GM12878 (cell line): Measurements from ENCODE around the gene FRAS1.

ENCODE experiments used
- ATF2 ChIP-seq: IDR thresholded peaks from 2 replicates; pipeline ENCODE4 v1.6.1; 2012; ENCODE audit warnings: low read length, inconsistent platforms
- EZH2 ChIP-seq: IDR thresholded peaks from 2 replicates; pipeline ENCODE4 v1.6.1; 2012; ENCODE audit warnings: low read depth, mild to moderate bottlenecking, control low read depth, inconsistent platforms, low read length, borderline replicate concordance; ENCODE audit not compliant: control insufficient read depth
- FOXM1 ChIP-seq: IDR thresholded peaks from 2 replicates; pipeline ENCODE4 v1.6.1; 2012; ENCODE audit warnings: low read depth, mild to moderate bottlenecking, inconsistent platforms, low read length, moderate library complexity
- GABPA ChIP-seq: IDR thresholded peaks from 2 replicates; pipeline ENCODE4 v1.6.1; 2014; ENCODE audit warnings: antibody characterized with exemption, low read depth, mild to moderate bottlenecking, inconsistent platforms
- KDM1A ChIP-seq: fragments of 200-600 bp; sonication (generic); IDR thresholded peaks from 2 replicates; pipeline ENCODE4 v1.6.1; 2016; ENCODE audit warnings: borderline replicate concordance
- LARP7 ChIP-seq: fragments of 450-650 bp; IDR thresholded peaks from 2 replicates; pipeline ENCODE4 v1.6.1; 2017; ENCODE audit warnings: mild to moderate bottlenecking
- POLR2A ChIP-seq: IDR thresholded peaks from 2 replicates; pipeline ENCODE4 v1.6.1; 2011; ENCODE audit warnings: low read depth, mild to moderate bottlenecking, low read length
- RAD21 ChIP-seq: IDR thresholded peaks from 2 replicates; pipeline ENCODE4 v1.6.1; 2011; ENCODE audit warnings: mild to moderate bottlenecking, low read depth, low read length, moderate library complexity; ENCODE audit not compliant: insufficient read depth
- RELA ChIP-seq: fragments of 450-650 bp; IDR thresholded peaks from 2 replicates; pipeline ENCODE4 v1.8.0; 2014; ENCODE audit warnings: borderline replicate concordance; ENCODE audit not compliant: partially characterized antibody
- SMC3 ChIP-seq: IDR thresholded peaks from 2 replicates; pipeline ENCODE4 v1.6.1; 2011; ENCODE audit warnings: low read length, improper control_type of control experiment, borderline replicate concordance
- ZBTB33 ChIP-seq: fragments of 450-650 bp; IDR thresholded peaks from 2 replicates; pipeline ENCODE4 v1.6.1; 2017; ENCODE audit warnings: mild to moderate bottlenecking
- TF ChIP-seq, protein P1 (sequence below), 3 experiments: IDR thresholded peaks in 2 of 3; conservative IDR thresholded peaks in 1 of 3; 2 replicates each; pipeline ENCODE4 v1.5.1; 2011; ENCODE audit warnings: low read depth in 3 of 3, low read length in 3 of 3, mild to moderate bottlenecking in 3 of 3, control low read depth in 2 of 3, moderate library complexity in 2 of 3, inconsistent platforms in 1 of 3, mixed read lengths in 1 of 3; ENCODE audit not compliant: control insufficient read depth in 2 of 3, insufficient read depth in 1 of 3; ENCODE audit errors: extremely low read depth in 1 of 3

DNA sequence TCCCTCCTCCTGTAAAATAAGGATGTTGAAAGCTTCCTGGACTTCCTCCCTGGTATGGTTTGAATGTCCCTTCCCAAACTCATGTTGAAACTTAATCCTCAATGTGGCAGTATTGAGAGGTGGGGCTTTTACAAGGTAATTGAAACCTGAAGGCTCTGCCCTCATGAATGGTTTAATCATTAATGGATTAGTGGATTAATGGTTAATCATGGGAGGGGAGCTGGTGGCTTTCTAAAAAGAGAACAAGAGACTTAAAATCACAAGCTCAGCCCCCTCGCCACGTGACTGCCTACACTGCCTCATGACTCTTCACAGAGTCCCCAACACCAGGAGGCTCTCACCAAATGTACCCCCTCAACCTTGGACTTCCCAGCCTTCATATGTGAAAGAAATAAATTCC is 369.8 kb downstream of the FRAS1 start:
- TF ChIP-seq GABPA (no peak), LARP7 (no peak), POLR2A (no peak), RELA (no peak), KDM1A (no peak), FOXM1 (no peak), SMC3 (no peak), ATF2 (no peak), EZH2 (no peak), ZBTB33 (no peak), RAD21 (no peak)
- TF ChIP-seq, protein P1, sequence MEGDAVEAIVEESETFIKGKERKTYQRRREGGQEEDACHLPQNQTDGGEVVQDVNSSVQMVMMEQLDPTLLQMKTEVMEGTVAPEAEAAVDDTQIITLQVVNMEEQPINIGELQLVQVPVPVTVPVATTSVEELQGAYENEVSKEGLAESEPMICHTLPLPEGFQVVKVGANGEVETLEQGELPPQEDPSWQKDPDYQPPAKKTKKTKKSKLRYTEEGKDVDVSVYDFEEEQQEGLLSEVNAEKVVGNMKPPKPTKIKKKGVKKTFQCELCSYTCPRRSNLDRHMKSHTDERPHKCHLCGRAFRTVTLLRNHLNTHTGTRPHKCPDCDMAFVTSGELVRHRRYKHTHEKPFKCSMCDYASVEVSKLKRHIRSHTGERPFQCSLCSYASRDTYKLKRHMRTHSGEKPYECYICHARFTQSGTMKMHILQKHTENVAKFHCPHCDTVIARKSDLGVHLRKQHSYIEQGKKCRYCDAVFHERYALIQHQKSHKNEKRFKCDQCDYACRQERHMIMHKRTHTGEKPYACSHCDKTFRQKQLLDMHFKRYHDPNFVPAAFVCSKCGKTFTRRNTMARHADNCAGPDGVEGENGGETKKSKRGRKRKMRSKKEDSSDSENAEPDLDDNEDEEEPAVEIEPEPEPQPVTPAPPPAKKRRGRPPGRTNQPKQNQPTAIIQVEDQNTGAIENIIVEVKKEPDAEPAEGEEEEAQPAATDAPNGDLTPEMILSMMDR (IDR thresholded peaks at IDR 0.05 in 2 of 3, conservative IDR thresholded peaks at IDR 0.05 in 1 of 3; ENCODE audit: control insufficient read depth in 2 of 3, extremely low read depth in 1 of 3, insufficient read depth in 1 of 3, low read depth in 3 of 3, low read length in 3 of 3): no peak
